ENCODE results near the gene SLC7A7. TPM values are rescaled to one million over a fixed set of nuclear protein-coding genes. Genes with fewer than 3 reads are reported as not detected.
"Not testable (repeated sequence)": the region's sequence is repeated elsewhere in the genome, so short reads cannot be mapped to it uniquely, and the experiment has no call there.

The SLC7A7 gene
- total RNA-seq, 2 donors from 2014 or later, result 0.55 to 3.1 TPM

GRCh38 chr14:22780105-22780679, 35.0 kb downstream of the SLC7A7 start:
- Mint-ChIP-seq H3K36me3 (ENCODE audit: low read depth) (no peaks in the 10 kb centered on the region), H3K4me3 (no peak overlapping the region), H3K27me3 (no peaks in the 10 kb centered on the region), H3K27ac (no peak overlapping the region), H3K4me1 (peaks cover 4% of the 10 kb centered on the region)
- DNase-seq, result no peak
- no peaks in the 10 kb centered on the region for H3K9me3 ChIP-seq (ENCODE audit: control insufficient read depth, low read length, poor library complexity, severe bottlenecking)
- no peak for ATAC-seq

- H3K9me3 ChIP-seq (ENCODE audit: control insufficient read depth, low read length, poor library complexity, severe bottlenecking), result no peaks in the 10 kb centered on the region
- no peak overlapping the region for H3K4me3 Mint-ChIP-seq
- ATAC-seq (no peak), DNase-seq (no peak)
- peaks cover 6% of the 10 kb centered on the region for H3K4me1 Mint-ChIP-seq
- no peaks in the 10 kb centered on the region for H3K36me3 Mint-ChIP-seq (ENCODE audit: low read depth)
- H3K27me3 Mint-ChIP-seq, result no peaks in the 10 kb centered on the region
- H3K27ac Mint-ChIP-seq, result no peak overlapping the region
Observed at GRCh38 chr14:22778084-22778483, 37.2 kb downstream of the SLC7A7 start.

GRCh38 chr14:22776849-22777248, 38.4 kb downstream of the SLC7A7 start:
- not testable (repeated sequence) for DNase-seq; H3K36me3 Mint-ChIP-seq (ENCODE audit: low read depth); H3K4me1 Mint-ChIP-seq; H3K4me3 Mint-ChIP-seq; H3K9me3 ChIP-seq (ENCODE audit: control insufficient read depth, low read length, poor library complexity, severe bottlenecking); ATAC-seq; H3K27me3 Mint-ChIP-seq
- H3K27ac Mint-ChIP-seq, result peak overlapping the region; percentile 43

GRCh38 chr14:22776215-22776614, 39.0 kb downstream of the SLC7A7 start:
- H3K9me3 ChIP-seq (ENCODE audit: control insufficient read depth, low read length, poor library complexity, severe bottlenecking), result no peaks in the 10 kb centered on the region
- H3K27me3 Mint-ChIP-seq, result no peaks in the 10 kb centered on the region
- DNase-seq (no peak), ATAC-seq (no peak)
- no peak overlapping the region for H3K4me3 Mint-ChIP-seq
- peaks cover 5% of the 10 kb centered on the region for H3K4me1 Mint-ChIP-seq
- H3K27ac Mint-ChIP-seq, result peak overlapping the region; percentile 43
- peaks cover 3% of the 10 kb centered on the region for H3K36me3 Mint-ChIP-seq (ENCODE audit: low read depth)

GRCh38 chr14:22774011-22774706, 41.1 kb downstream of the SLC7A7 start:
- no peak overlapping the region for H3K4me3 Mint-ChIP-seq
- H3K4me1 Mint-ChIP-seq, result peaks cover 11% of the 10 kb centered on the region
- peak overlapping the region; percentile 27 for H3K27ac Mint-ChIP-seq
- no peaks in the 10 kb centered on the region for H3K9me3 ChIP-seq (ENCODE audit: control insufficient read depth, low read length, poor library complexity, severe bottlenecking)
- DNase-seq (no peak), ATAC-seq (no peak)
- peaks cover 7% of the 10 kb centered on the region for H3K36me3 Mint-ChIP-seq (ENCODE audit: low read depth)
- no peaks in the 10 kb centered on the region for H3K27me3 Mint-ChIP-seq

- peaks cover 17% of the 10 kb centered on the region for H3K4me1 Mint-ChIP-seq
- peak overlapping the region; percentile 27 for H3K27ac Mint-ChIP-seq
- no peaks in the 10 kb centered on the region for H3K9me3 ChIP-seq (ENCODE audit: control insufficient read depth, low read length, poor library complexity, severe bottlenecking)
- DNase-seq (no peak), ATAC-seq (no peak)
- no peak overlapping the region for H3K4me3 Mint-ChIP-seq
- no peaks in the 10 kb centered on the region for H3K27me3 Mint-ChIP-seq
- H3K36me3 Mint-ChIP-seq (ENCODE audit: low read depth), result peaks cover 11% of the 10 kb centered on the region
Observed at GRCh38 chr14:22773162-22774010, 41.8 kb downstream of the SLC7A7 start.

DNA sequence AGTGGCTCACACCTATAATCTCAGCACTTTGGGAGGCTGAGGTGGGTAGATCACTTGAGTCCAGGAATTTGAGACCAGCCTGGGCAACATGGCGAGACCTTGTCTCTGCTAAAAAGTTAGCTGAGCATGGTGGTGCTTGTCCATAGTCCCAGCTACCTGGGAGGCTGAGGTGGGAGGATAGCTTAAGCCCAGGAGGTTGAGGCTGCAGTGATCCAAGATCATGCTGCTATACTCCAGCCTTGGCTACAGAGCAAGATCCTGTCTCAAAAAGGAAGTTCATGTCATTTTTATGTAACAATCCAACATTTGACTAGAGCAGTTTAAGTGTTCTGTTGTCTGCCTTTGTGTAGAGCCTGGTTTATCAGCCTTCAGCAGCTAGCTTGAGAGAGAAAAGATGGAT, 42.5 kb downstream of the SLC7A7 start:
- H3K36me3 Mint-ChIP-seq (ENCODE audit: low read depth), result peaks cover 11% of the 10 kb centered on the region
- no peaks in the 10 kb centered on the region for H3K27me3 Mint-ChIP-seq
- no peak overlapping the region for H3K4me3 Mint-ChIP-seq
- peaks cover 22% of the 10 kb centered on the region for H3K4me1 Mint-ChIP-seq
- no peak for DNase-seq
- H3K27ac Mint-ChIP-seq, result no peak overlapping the region
- H3K9me3 ChIP-seq (ENCODE audit: control insufficient read depth, low read length, poor library complexity, severe bottlenecking), result no peaks in the 10 kb centered on the region
- ATAC-seq, result no peak

DNA sequence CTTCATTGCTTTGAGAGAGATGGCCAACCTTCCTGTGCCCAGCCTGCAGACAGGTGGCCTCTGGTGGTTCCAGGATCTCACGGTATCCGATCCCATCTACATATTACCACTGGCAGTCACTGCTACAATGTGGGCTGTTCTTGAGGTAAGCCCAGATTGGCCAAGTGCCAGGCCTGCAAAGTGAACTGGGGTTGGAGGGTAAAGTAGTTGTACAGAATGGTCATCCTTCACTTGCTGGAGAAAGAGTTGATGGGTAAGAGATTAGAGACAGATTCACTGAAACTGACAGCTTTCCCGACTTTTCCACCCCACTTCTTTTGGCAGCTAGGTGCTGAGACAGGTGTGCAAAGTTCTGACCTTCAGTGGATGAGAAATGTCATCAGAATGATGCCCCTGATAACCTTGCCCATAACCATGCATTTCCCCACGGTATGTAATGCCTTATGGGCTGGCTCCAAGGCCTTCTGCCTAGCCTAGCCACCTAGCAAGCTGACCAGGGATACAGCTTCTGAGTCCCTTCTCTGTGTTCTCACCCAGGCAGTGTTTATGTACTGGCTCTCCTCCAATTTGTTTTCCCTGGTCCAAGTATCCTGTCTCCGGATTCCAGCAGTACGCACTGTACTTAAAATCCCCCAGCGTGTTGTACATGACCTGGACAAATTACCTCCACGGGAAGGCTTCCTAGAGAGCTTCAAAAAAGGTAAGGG, 44.6 kb downstream of the SLC7A7 start:
- peak overlapping the region; percentile 96 for H3K27ac Mint-ChIP-seq
- H3K9me3 ChIP-seq (ENCODE audit: control insufficient read depth, low read length, poor library complexity, severe bottlenecking), result no peaks in the 10 kb centered on the region
- DNase-seq (no peak), ATAC-seq (no peak)
- H3K4me1 Mint-ChIP-seq, result peaks cover 33% of the 10 kb centered on the region
- no peaks in the 10 kb centered on the region for H3K27me3 Mint-ChIP-seq
- no peak overlapping the region for H3K4me3 Mint-ChIP-seq
- H3K36me3 Mint-ChIP-seq (ENCODE audit: low read depth), result peaks cover 13% of the 10 kb centered on the region

DNA sequence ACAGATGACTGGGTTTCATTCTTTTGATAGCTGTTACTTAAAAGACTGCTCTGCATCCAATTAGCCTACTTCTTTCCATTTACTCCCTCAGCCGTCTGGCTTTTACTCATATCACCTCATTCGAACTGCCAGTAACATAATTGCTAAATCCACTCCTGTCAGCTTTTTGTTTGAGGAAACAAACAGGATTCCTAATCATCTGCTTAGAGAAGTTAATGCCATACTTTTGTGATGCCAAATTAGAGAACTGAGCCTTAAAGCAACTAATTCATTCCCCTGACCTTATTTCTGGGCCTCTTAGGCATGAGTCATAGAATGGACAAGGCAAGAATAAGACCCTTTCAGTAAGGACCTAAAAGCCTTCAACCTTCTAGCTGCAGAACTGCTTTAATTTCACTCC, 45.9 kb downstream of the SLC7A7 start:
- peaks cover 13% of the 10 kb centered on the region for H3K36me3 Mint-ChIP-seq (ENCODE audit: low read depth)
- no peak overlapping the region for H3K4me3 Mint-ChIP-seq
- peaks cover 33% of the 10 kb centered on the region for H3K4me1 Mint-ChIP-seq
- ATAC-seq (no peak), DNase-seq (no peak)
- H3K27me3 Mint-ChIP-seq, result no peaks in the 10 kb centered on the region
- peak overlapping the region; percentile 96 for H3K27ac Mint-ChIP-seq
- H3K9me3 ChIP-seq (ENCODE audit: control insufficient read depth, low read length, poor library complexity, severe bottlenecking), result no peaks in the 10 kb centered on the region

DNA sequence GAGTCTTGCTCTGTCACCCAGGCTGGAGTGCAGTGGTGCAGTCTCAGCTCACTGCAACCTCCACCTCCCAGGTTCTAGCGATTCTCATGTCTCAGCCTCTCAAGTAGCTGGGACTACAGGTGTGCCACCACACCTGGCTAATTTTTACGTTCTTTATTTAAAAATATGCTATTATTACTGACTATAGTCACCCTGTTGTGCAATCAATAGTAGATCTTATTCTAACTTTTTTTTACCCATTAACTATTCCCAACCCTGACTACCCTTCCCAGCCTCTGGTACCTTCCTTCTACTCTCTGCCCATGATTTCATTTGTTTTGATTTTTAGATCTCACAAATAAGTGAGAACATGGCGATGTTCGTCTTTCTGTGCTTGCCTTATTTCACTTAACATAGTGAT, 46.3 kb downstream of the SLC7A7 start:
- ATAC-seq, result no peak
- H3K27me3 Mint-ChIP-seq, result no peaks in the 10 kb centered on the region
- H3K36me3 Mint-ChIP-seq (ENCODE audit: low read depth), result peaks cover 13% of the 10 kb centered on the region
- H3K27ac Mint-ChIP-seq, result peak overlapping the region; percentile 96
- peaks cover 33% of the 10 kb centered on the region for H3K4me1 Mint-ChIP-seq
- H3K4me3 Mint-ChIP-seq, result no peak overlapping the region
- H3K9me3 ChIP-seq (ENCODE audit: control insufficient read depth, low read length, poor library complexity, severe bottlenecking), result no peaks in the 10 kb centered on the region
- no peak for DNase-seq

GRCh38 chr14:22767323-22767589, 48.0 kb downstream of the SLC7A7 start:
- ATAC-seq (no peak), DNase-seq (no peak)
- Mint-ChIP-seq H3K4me3 (peak overlapping the region; percentile 90), H3K36me3 (ENCODE audit: low read depth) (peaks cover 13% of the 10 kb centered on the region), H3K27me3 (no peaks in the 10 kb centered on the region), H3K27ac (peak overlapping the region; percentile 96), H3K4me1 (peaks cover 31% of the 10 kb centered on the region)
- H3K9me3 ChIP-seq (ENCODE audit: control insufficient read depth, low read length, poor library complexity, severe bottlenecking), result peaks cover 5% of the 10 kb centered on the region

GRCh38 chr14:22766457-22767322, 48.5 kb downstream of the SLC7A7 start, which contains the start of gene OXA1L:
TSS of gene OXA1L (plus strand) at chr14:22766688. CDS start at chr14:22766702, 14 bp downstream.
- peak within 1 kb of the TSS; percentile 96 for H3K27ac Mint-ChIP-seq
- peaks cover 7% of the 10 kb centered on the region for H3K9me3 ChIP-seq (ENCODE audit: control insufficient read depth, low read length, poor library complexity, severe bottlenecking)
- H3K4me3 Mint-ChIP-seq, result peak within 1 kb of the TSS; percentile 90
- H3K36me3 Mint-ChIP-seq (ENCODE audit: low read depth), result peaks cover 13% of the 10 kb centered on the region
- ATAC-seq, result peak; percentile 93
- DNase-seq, result peak; percentile 83 to 92 (median 91)
- peaks cover 31% of the 10 kb centered on the region for H3K4me1 Mint-ChIP-seq
- H3K27me3 Mint-ChIP-seq, result no peaks in the 10 kb centered on the region
